HG03565 (cell line): ENCODE results near the gene MCHR1.

Experiments used
- ATAC-seq: cut with Tn5 transposase; IDR thresholded peaks from one replicate; pipeline ENCODE4 v1.9.1; 2021; ENCODE audit warnings: mild to moderate bottlenecking, moderate library complexity; ENCODE audit not compliant: unreplicated experiment

MCHR1 gene, protein sequence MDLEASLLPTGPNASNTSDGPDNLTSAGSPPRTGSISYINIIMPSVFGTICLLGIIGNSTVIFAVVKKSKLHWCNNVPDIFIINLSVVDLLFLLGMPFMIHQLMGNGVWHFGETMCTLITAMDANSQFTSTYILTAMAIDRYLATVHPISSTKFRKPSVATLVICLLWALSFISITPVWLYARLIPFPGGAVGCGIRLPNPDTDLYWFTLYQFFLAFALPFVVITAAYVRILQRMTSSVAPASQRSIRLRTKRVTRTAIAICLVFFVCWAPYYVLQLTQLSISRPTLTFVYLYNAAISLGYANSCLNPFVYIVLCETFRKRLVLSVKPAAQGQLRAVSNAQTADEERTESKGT

GRCh38 chr22:40679249-40679963 is at the start of gene MCHR1:
Gene MCHR1, plus strand, starts transcription at chr22:40679484. Its CDS starts 169 bp downstream, at chr22:40679653.
- ATAC-seq, result no peak

- ATAC-seq, result no peak
These were observed 47.4 kb upstream of the MCHR1 start for GRCh38 chr22:40631925-40632324.

DNA sequence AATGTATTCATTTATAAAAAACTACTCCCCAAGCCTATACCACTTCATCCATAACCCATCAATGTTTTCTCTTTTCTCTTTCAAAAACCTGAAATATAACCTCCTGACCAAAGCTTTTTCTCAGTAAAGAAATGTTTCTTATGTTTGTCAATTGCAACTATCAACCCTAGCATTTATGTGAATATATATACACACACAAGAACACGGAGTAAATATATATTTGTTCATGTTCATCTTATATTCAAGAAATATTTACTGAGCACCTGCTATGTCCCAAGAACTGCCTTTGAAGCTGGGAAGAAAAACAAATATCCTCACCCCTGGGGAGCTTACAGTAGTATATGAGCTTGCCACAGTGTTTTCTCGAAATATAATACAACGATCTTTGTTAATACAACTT is 46.2 kb upstream of the MCHR1 start:
- ATAC-seq, result no peak

- no peak for ATAC-seq
These were observed 45.0 kb upstream of the MCHR1 start for GRCh38 chr22:40634119-40634903.

DNA sequence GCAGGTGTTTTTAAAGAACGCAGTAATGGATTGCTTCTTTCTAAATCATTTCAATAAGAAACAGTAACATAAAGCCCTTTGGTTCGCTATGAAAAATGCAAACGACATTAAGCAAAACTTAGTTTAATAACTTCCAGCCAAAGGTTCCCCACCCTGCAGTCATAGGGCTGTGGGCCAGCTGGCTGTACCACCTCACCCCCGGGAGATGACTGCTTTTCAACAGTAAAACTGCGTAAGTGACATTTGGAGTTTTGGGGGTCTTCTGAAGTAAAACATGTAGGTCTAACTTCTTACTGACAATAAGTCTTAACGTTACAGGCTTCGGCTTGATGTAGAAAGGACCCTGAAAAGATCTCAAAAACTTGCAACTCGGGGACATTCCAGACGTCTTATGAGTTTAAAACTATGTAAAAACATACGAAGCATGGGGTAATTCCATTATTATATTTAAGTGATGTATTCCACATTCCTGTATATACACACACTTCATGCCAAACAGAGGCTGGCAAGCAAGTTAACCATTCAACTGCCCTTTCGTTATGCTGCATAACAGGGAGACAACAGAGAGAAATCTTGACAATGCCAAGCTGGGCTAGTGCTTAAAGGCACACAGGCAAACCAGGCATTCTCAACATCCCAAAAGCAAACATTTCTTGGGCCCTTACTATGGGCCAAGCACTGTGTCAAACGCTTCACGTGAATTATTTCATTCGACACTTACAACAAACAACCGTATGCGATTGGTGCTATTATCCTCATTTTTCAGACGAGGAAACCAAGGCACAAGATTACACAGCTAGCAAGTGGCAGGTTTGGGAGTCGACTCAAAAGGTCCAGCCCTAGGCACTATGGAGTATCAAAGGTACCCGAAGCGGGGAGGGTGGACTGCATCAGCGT is 44.0 kb upstream of the MCHR1 start:
- no peak for ATAC-seq

DNA sequence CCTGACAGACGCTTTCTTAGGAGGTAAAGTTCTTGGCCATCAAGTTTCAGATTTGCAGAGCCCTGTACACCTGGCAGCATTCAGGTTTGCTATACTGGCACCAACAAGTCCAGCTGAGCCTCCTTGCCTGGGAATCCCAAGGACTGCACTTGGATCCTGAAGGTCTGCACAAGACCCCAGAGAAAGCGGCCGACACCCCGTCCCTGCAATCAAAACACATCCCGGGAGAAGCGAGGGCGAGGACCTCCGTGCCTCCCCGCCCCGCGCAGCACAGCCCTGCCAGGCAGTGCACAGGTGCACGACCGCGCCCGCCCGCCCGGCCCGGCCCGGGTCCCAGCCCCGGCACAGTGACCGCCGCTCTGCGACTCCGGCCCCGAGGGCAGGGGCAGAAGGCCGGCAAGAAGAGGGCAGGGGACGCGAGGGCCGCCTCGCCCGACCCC is 43.3 kb upstream of the MCHR1 start:
- no peak for ATAC-seq

- ATAC-seq, result peak; percentile 86
These were observed 42.7 kb upstream of the MCHR1 start, which contains the start of gene MRTFA for GRCh38 chr22:40636380-40637182. Gene MRTFA, minus strand, starts transcription at chr22:40636719.

DNA sequence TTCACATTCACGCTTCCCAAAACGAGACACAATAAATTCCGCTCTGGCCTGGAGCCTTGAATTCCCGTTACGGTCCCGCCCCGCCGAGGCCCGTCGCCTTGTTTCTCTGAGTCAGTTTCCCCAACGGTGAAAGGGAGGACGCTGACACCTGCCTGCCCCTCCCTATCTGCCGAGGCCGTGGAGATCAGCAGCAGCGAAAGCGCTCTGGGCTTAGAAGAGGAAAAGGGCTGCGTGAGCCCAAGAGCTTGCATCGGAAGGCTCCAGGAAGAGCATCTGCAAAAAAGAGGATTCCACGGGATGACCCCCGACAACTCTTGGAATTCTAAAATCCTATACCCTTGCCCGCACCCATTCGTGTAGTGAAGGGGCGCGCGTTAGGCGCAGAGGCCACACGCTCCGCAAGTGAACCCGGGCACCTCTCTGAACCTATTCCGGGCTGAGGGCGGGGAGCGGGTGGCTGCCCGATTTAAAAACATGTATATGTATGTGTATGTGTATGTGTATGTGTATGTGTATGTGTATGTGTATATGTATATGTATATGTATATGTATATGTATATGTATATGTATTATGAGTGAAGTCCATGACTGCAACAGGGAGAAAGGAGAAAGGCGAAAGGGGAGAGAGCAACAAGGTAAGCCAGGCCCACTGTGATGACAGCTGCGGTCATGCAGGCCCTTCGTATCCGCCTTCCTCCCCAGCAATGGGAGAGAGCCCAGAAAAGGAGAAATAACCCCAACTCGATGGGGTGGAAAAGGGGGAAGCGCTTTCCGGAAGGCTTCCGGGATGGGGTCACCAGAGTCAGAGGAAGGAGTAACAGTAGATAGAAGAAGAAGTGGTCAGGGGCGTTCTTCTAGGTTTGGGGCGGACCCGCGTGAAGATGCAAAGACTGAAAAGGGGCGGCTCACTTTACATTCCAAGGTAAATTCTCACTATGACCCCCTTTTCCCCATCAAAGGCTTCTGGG is 41.8 kb upstream of the MCHR1 start:
- ATAC-seq, result no peak

- ATAC-seq, result no peak
These were observed 41.0 kb upstream of the MCHR1 start for GRCh38 chr22:40638261-40638660.

- ATAC-seq, result no peak
These were observed 38.0 kb upstream of the MCHR1 start for GRCh38 chr22:40641269-40641668.

DNA sequence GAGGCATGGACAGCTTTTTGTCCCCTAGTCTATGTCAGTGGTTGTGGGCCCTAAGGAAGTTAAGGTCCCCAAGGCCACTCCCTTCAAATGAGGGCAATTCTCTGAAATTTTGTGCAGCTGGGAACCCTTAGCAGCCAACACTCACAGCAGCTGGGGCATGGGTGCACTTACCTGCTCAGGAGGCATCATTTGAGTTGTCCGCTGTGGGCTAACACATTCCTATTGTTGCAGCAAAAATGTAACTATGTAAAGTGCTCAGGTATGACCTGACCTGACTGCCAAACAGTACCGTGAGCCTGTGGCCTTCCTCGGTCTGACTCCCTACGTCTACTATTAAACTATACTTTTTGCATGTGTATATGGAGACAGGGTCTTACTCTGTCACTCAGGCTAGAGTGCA is 37.0 kb upstream of the MCHR1 start:
- no peak for ATAC-seq

DNA sequence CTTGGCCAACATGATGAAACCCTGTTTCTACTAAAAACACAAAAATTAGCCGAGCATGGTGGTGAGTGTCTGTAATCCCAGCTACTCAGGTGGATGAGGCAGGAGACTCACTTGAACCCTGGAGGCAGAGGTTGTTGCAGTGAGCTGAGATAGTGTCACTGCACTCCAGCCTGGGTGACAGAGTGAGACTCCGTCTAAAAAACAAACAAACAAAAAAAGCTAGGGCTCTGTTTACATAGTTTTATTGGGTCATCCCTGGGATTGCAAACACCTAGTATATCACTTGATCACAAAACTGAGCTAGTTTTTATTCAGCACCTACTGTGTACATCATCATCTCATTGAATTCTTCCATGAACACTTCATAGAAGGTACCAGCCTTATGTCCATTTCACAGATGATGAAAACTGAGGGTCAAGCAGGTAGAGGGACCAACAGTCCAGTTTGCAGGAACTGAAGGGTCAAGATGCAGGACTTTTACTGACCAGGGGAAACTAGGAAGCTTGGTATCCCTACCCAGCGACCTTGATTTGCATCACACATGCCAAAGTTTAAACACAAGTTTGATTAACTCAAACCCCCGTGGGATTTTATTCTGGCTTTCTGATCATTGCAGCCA is 33.6 kb upstream of the MCHR1 start:
- ATAC-seq, result no peak

DNA sequence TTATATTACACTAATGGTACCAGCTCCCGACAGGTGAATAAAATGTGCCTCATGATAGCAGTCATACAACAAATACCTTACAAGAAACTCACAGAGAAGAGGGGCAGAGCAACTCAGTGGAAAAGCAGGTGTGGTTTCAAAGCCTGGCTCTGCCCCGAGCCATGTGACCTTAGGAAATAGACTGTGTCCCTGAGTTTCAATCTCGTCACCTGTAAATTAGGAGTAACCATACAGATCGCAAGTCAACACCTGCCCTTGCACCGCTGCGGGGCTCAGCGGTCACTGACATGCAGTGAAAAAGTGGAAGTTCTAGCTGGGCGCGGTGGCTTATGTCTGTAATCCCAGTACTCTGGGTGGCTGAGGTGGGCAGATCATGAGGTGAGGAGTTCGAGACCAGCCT is 30.9 kb upstream of the MCHR1 start:
- no peak for ATAC-seq

GRCh38 chr22:40651057-40651456 is 28.2 kb upstream of the MCHR1 start:
- no peak for ATAC-seq

- ATAC-seq, result peak; percentile 62
These were observed 27.5 kb upstream of the MCHR1 start for GRCh38 chr22:40651563-40652501.

GRCh38 chr22:40653361-40653760 is 25.9 kb upstream of the MCHR1 start:
- ATAC-seq, result no peak
